GM13976 (cell line): Measurements from ENCODE around the gene PHF19.

ENCODE experiments used
- DNase-seq: peaks from one replicate; pipeline ENCODE4 v3.0.0; 2012; ENCODE audit warnings: low spot score
- CTCF ChIP-seq: IDR thresholded peaks from 2 replicates; pipeline ENCODE4 v1.5.1; 2012; ENCODE audit warnings: borderline replicate concordance, mild to moderate bottlenecking; ENCODE audit not compliant: insufficient read depth; ENCODE audit errors: extremely low read depth, missing control alignments, control extremely low read depth
- in situ Hi-C: fragments of 300-500 bp; cut with MboI; formaldehyde crosslinking; loops from one replicate; pipeline ENCODE4 v1.12.0; 2022; ENCODE audit warnings: low sequenced_read_pairs, mixed read lengths, inconsistent platforms; ENCODE audit not compliant: unreplicated experiment

PHF19 gene

GRCh38 chr9:120921661-120922181 is 44.7 kb upstream of the PHF19 start:
- no peak for TF ChIP-seq CTCF
- in situ Hi-C loops, result no loop called here
- peak; percentile 27 for DNase-seq

- DNase-seq, result no peak
- no peak for TF ChIP-seq CTCF
- in situ Hi-C loops, result no loop called here
These were observed 43.8 kb upstream of the PHF19 start for GRCh38 chr9:120920806-120921178.

- no peak for TF ChIP-seq CTCF
- no peak for DNase-seq
- in situ Hi-C loops, result no loop called here
These were observed 43.1 kb upstream of the PHF19 start for GRCh38 chr9:120919843-120920805.

GRCh38 chr9:120918931-120919842 is 42.2 kb upstream of the PHF19 start:
- DNase-seq, result no peak
- in situ Hi-C loops, result no loop called here
- TF ChIP-seq CTCF, result no peak

- TF ChIP-seq CTCF, result no peak
- in situ Hi-C loops, result no loop called here
- no peak for DNase-seq
These were observed 41.2 kb upstream of the PHF19 start for GRCh38 chr9:120917929-120918762.
